22Rv1 (cell line): ENCODE results near the gene GCLM.

ENCODE experiments used
- CTCF ChIP-seq: fragments of 450-650 bp; IDR thresholded peaks from 2 replicates; pipeline ENCODE4 v1.5.1; 2017; ENCODE audit warnings: mild to moderate bottlenecking
- ZFX ChIP-seq: fragments of 450-650 bp; IDR thresholded peaks from 2 replicates; pipeline ENCODE4 v1.6.1; 2017; ENCODE audit warnings: antibody characterized with exemption, borderline replicate concordance

- TF ChIP-seq CTCF (no peak), ZFX (no peak)
These were observed 660 bp downstream of the GCLM start for GRCh38 chr1:93908394-93909145.
